GM19463 (cell line): Measurements from ENCODE around the gene NYAP2.

Experiments
- ATAC-seq: cut with Tn5 transposase; IDR thresholded peaks from one replicate; pipeline ENCODE4 v1.9.1; 2021; ENCODE audit warnings: mild to moderate bottlenecking, moderate library complexity; ENCODE audit not compliant: unreplicated experiment

The NYAP2 gene

DNA sequence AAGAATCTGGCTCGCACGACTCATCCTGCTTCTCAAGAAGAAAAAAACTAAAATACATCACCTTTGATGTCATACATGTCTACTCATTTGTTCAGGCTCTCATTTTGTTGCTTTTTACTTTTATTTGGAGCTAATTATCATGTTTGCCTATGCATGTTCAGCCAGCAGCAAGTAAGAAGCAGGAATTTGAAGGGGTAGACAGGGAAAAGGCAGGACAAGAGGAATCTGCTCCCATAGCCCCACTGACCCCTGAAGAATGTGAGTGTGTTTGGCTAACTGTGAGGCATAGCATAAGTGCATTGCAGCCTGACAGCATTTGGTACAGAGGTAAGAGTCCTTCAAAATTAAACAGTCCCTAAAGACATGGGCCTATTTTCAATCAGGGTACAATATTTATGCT, 72.7 kb downstream of the NYAP2 start:
- no peak for ATAC-seq

DNA sequence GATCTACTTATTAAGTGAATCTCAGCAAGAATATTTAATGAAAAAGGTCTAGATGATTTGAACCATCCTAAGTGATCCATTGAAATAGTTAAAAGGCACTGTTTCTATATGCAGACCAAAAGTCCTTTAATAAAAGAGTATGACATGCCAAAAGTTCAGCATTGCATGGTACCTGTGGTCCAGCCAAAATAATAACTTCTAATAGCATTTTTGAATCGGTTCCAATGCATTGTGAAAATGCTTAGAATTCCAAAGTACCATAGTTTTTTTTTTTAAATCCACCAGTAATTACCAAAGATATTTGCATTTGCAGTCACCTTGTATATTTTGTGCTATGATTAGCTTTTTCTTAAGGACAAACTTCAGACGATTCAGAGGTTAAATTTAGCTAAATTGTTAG, 79.9 kb downstream of the NYAP2 start:
- no peak for ATAC-seq

DNA sequence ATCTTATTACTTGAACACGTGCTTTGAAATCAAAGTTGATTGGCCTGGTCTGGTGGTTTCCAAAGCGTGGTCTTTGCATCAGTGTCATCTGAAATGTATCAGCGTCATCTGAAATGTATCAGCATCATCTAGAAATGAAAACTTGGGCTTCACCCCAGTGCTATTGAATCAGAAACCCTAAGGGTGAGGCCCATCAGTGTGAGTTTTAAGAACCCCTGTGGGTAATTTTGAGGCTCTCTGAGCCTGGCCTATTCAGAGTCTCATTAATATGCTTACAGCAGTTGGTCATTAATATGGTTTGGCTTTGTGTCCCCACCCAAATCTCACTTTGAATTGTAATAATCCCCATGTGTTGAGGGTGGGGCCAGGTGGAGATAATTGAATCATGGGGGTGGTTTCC, 85.2 kb downstream of the NYAP2 start:
- ATAC-seq = no peak

DNA sequence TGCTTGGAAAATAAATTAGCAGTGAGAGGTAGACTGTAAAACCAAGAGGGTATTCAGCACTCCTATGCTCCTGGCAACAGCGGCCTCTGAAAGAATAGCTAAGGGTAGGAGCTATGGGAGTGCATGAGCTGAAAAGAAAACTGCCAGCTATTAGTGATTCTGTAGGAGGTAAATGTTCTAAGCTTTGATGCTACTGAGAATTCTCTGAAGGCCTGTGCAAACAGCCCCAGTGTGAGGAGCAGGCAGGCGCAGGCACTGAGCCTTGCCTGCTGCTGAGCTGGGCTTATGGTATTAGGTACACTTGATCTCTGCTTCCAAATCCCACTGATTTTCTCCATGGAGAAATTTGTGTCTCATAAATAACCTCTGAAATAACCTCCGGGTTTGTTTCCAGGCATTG, 86.7 kb downstream of the NYAP2 start:
- ATAC-seq = no peak

DNA sequence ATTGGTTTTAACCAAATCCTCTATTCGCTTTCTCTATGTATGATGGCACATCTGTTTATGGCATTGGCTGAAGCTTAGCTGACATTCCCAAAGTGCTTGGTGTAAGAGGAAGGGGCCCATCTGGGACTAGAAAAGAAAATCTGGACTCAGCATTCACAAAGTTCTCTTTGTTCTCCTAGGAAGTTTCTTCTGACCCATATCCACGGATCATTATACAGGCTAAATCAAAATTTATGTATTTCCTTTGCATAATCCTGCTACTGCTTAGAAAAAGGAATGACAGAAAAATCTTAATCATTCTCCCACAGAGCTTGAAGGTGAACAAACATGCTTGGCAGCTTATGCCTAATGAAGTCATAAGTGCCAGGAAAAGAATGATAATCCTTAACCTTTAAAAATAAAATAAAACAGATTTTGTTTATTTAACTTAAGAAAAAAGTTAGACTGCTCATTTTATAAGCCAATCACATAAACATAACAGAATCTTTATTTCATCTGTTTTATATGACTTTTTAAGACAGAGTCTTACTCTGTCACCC, 88.4 kb downstream of the NYAP2 start:
- no peak for ATAC-seq

DNA sequence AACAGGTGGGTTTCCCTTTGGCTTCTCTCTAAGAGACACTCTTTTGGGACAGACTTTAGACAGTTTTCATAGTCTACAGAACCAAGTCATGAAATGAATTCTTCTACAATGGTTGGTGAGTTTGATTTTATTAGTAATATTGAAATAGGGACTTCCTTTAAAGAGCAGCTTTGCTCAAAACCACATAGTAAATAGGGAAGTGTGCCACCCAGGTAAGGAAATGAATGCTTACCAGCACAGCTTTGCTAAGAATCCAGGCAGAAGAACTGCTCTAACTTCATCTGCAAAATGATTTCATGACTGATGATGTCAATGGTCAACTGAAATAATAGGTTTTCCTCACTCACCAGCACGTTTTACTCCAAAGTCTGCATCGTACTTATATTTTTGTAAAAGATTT, 89.2 kb downstream of the NYAP2 start:
- ATAC-seq = no peak

DNA sequence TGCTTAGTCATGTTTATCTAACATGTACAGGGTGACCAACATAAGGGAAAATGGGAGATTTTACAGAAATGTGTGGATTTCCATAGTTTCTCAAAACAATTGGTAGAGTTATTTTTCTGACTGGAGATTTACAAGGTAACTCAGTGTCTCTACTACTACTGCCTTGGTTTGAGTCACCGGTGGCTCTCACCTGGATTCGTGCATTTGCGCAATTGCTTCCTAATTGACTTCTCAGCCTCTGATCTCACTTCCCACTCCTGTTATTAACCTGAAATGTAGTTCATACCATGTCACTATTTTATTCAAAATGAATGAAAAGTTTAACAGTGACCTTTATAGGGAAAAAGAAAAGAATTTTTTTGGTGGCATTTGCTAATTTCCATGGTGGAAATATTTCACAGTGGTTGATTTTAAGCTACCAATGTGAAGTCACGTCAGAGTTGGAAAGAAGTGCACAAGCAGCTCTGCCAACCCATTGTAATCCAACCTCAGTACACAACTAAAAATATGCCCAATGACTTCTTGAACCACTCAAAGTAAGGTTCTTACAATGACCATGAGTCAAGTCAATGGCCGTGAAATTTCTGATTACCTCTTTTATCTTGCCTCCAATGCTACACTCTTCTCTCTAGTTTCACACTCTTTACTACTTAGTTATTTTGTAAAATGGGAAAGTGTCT, 94.0 kb downstream of the NYAP2 start:
- no peak for ATAC-seq

DNA sequence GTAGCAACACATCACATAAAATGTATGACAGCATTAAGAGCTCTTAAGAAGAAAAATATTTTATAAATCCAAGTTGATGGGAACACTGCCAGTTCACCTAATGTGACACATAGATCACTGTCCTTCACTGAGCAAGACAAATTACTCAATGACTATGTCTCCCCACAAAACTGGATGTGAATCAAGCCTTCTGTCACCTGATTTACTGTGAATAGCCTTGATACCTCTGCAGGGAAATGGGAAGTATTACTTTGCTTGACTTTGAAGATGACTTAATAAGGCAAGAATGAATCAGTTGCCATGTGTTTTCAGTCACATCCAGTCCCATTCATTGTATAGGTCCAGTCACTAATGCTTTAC, 94.6 kb downstream of the NYAP2 start:
- ATAC-seq = no peak

DNA sequence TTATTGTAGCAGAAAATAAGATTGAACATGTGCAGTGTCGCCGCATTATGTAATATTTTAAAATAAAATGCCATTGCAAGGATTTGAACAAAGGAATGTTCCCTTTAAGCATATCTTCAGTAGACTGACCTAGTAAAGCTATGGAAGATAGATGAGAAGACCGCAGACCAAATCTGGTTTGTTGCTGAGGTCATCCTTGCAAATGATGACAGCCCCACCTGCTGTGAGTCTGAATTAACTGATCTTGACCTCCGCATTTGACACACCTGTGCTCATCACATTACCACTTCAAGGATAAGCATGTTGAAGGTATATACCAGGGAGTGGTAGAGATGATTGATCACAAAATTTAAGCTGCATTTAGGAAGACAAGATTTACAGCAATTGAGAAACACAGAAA, 96.2 kb downstream of the NYAP2 start:
- ATAC-seq = no peak

DNA sequence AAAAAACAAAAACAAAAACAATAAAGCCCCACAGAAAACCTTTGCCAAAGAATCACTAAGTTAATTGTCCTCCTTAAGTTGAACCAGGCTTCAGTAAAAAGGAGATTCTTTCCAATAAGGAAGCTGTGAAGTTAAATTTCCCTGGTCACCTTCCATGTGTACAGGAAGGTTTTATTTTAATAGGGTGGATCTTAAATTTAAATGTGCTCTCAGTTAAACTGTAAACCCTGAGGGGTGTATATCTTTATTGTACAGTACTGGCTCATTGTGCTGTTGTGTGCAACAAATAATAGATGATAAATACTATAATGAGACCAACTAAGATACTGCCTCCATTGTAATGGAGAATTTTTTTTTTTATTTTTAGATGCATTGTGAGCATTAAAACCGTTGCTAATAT, 97.1 kb downstream of the NYAP2 start:
- ATAC-seq = no peak

DNA sequence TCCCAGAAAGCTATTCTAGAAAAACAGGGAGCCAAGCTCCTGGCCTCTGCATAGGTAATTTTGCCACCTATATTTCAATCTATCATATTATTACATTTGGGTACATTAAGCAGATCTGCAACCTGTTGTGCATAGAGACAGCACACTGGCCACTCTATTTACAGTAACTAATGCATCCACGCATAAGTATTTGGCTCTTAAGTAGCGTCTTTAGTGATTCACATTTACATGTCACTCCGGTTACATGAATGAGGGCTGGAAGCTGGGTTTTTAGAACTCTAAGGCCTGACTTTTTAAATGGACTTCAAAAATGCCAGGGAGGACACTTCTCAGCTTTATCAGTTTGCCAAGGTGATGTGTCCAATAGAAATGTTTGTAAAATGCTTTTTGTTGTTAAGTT, 97.7 kb downstream of the NYAP2 start:
- no peak for ATAC-seq

DNA sequence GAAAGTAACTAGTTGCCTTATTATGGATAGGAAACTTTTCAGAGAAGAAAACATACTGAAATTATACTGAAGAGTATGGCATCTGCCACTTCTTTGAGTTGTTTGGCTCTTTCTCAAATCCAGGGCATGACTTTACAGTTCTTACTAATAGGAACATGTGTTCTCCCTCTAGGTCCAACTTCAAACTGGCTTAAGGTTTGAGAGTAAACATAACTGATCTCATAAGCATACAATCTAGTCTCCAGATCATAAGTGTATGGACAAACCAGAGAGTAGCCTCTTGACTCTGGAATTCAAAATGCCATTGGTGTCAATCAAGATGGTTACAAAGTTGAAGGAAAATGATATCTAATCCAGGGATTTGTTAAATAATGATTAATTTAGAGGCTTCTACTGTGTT, 101.5 kb downstream of the NYAP2 start:
- ATAC-seq = no peak

DNA sequence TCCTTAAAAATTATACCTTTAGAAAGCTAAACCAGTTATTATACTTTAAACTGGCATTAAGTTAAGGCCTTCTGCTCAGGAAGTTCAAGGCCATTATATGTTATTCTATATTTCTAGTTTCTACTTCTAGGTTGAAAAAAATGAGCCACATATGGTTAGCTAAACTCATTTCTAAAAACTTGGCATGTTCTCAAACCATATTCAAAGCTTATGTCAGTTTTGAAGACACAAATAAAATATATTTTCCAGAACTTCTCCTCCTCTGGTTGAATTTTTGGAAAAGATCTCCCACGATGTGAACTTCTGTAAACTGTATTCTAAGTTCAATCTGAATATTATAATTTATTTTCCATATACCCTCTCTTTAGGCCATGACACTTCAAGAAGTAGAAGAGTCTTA, 103.5 kb downstream of the NYAP2 start:
- ATAC-seq = no peak

DNA sequence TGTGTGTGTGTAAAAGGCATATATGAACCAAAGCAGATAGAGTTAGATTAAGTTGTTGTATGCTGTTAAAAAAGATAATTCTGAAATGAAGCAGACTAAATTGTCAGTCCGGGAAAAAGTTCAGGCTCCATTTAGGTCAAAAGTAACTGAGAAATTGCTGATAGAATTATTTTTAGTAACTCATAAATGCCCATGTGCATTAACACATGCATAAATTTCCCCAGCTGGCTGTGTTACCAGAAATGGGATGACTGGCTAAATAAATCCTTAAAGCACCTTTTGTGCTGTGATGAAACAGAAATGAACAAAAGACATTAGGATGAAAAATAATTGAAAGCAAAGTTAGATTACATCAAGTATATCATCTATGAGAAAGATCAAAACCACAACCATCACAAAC, 111.3 kb downstream of the NYAP2 start:
- ATAC-seq = no peak

DNA sequence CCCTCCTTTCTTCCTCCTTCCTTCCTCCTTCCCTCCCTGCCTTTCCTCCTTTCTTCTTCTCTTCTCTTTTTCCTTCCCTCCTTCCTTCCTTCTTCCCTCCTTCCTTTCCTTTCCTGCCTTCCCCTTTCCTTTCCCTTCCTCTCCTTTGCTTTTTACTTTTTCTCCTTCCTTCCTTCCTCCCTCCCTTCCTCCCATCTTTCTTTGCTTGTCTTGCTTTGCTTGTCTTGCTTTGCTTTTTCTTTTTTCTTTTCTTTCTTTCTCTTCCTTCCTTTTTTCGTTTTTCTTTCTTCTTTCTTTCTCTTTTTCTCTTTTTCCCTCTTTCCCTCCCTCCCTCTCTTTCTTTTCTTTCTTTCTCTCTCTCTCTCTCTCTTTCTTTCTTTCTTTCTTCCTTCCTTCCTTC, 113.0 kb downstream of the NYAP2 start:
- no peak for ATAC-seq

DNA sequence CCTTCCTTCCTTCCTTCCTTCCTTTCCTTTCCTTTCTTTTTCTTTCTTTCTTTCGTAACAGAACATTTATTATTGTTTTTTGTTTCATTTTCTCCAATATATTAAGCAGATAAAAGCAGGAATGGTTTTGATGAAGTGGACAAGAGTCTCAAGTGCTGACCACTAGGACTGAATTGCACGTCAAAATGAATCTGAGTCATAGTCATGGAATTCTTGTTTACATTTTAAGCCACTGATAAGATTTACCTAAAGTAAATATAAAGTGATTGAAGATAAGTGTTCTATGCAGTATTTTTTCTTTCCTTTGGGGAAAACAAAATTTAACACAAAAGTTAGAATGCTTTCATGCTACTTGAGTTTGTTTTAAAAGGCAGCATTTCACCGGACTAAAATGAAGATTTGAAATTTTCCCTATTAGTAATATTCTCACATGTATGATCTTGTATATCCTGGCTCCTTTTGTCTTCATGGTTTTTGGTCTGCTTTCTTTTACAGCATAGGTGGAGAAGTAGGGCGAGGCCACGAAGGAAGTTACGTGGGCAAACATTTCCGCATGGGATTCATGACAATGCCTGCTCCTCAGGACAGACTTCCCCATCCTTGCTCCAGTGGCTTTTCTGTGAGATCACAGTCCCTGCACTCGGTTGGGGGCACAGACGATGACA, 113.5 kb downstream of the NYAP2 start:
- ATAC-seq = no peak

DNA sequence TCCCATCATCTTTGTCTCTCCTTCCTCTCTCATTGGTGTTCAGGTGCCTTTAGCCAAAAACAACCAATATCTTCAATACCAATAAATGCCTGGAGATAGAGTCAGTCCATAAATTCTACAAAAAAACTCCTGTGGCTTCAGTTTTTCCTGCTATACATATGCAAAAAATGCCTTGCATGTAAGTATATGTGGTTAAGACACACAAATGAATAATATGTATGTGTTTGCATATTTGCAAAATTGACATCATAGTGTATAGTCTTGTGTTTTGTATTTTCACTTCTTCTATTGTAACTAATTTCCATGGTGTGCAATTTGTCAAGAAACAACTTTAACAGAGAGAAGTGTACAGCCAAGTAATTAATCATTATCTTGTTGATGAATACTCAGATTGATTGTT, 115.5 kb downstream of the NYAP2 start:
- ATAC-seq = no peak

DNA sequence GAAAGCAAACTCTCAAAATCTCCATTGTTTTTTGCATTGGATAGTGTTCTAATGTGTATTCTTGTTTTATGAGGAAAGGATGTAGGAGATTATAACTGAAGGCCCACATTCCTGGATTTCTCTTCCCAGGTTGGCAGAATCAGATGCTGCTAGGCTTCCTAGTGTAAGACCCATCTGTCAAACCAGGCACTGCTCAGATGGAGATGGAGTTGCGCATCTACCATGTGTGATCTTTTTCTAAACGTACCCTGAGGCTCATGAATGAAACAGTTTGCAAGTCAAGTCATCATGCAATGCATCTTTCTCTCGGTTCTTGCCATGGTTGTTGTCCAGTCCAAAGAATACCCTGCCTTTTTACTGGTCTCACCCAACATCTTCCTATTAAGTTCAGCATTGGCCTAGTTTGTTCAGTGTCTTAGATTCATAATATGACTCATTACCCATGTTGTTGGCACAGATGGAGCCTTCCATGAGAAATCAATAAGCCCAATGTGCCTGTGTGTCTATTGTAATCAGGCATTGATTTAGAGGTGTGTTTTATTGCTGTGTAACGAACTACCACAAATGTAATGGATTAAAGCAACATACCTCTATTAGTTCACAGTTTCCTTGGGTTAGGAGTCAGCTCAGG, 127.4 kb downstream of the NYAP2 start:
- no peak for ATAC-seq

DNA sequence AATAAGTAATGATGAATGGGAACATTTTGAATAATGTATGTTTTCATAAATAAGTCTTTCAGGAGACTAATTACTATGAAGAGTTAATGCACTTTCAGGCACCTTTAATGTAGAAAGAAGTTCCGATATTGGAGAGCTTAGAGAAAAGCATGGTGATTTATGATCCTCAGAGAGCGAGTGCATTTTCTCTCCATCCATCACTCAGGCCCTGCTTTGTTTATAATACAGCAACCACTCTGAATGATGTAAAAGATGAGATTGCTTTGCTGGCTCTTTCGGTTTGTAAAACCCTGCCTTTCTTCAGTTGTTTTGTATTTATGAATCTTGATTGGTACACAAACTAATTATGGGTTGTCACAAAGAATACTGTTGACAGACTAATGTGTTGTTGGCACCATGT, 132.0 kb downstream of the NYAP2 start:
- ATAC-seq = no peak

DNA sequence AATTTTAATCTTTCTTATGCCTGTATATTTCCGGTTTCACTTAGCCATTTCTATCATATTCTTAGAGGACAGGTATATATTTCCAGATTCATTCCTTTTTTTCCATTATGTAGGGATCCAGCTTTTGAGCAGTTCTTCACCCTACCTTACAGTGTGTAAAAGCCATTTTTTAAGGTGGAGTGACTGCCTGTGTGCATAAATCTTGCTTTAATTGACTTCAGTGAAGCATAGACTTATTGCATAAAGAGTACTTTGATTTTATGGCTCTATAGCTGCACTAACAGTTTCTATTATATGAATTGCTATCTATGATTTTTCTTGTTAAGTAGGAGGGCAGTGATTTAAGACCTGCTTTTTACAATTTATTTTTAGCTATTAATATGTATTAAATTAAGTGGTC, 132.6 kb downstream of the NYAP2 start:
- no peak for ATAC-seq

DNA sequence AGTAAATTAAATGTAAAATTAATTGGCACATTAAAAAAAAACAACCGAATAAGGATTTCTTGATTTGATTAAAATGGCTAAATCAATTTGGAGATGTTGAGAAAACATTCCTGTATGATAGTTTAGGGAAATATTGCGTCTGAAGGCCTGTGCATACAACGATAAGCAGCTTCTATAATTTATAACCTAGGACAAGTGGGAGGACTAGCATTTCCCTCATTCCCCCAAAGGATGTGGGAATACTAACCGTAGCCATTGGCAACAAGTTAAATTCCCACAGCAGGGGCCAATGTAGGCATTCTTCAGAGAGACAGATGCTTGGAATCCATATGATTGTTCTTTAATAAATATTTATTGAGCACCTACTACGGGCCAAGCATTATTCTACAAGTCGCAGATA, 134.5 kb downstream of the NYAP2 start:
- no peak for ATAC-seq

DNA sequence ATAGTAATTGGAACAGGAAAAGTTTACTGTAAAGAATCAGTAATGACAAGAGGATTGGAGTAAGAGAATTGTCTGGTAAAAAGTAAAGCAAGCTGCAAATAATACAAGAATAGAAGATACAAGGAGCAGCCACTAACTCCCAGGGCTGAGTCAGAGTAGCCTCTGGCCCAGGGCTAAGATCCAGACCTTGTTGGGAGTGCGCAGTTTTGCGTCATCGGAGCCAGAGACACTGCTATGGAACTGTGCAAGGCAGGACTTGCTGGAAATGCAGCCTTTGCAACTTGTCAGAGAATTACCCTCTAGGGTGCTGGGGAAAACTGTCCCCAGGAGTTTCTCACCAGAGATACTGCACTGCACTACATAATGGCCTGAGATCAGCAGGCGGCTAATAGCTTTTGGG, 135.2 kb downstream of the NYAP2 start:
- no peak for ATAC-seq
